Chondrocyte (in vitro differentiated cells): Measurements from ENCODE around the gene MYL3. TPM values are rescaled to one million over a fixed set of nuclear protein-coding genes. Genes with fewer than 3 reads are reported as not detected.

Experiments
- DNase-seq: peaks from one replicate; pipeline ENCODE4 v3.0.0; 2021; ENCODE audit warnings: mixed read lengths, low spot score
- H3K27ac Mint-ChIP-seq: one replicate; pipeline ENCODE4 v1.8.0; 2021; ENCODE audit warnings: mild to moderate bottlenecking, moderate library complexity, mixed read lengths; ENCODE audit not compliant: unreplicated experiment
- H3K27me3 Mint-ChIP-seq: 2 replicates; pipeline ENCODE4 v1.8.0; 2021; ENCODE audit warnings: low read depth, mixed read lengths
- H3K36me3 Mint-ChIP-seq: 2 replicates; pipeline ENCODE4 v1.8.0; 2021; ENCODE audit warnings: low read depth, mixed read lengths
- H3K4me1 Mint-ChIP-seq: 2 replicates; pipeline ENCODE4 v1.8.0; 2021; ENCODE audit warnings: low read depth, mild to moderate bottlenecking, mixed read lengths
- H3K4me3 Mint-ChIP-seq: one replicate; pipeline ENCODE4 v1.8.0; 2021; ENCODE audit warnings: mild to moderate bottlenecking, moderate library complexity, mixed read lengths; ENCODE audit not compliant: unreplicated experiment
- H3K9me3 Mint-ChIP-seq: 2 replicates; pipeline ENCODE4 v1.8.0; 2021; ENCODE audit warnings: low read depth, mixed read lengths
- total RNA-seq: library from RNA; stranded (reverse); gene quantifications from 3 replicates; pipeline ENCODE4 v1.2.1, GENCODE V29; 2021
- TF ChIP-seq, protein P1 (sequence below): fragments of 200-600 bp; sonication (generic); IDR thresholded peaks from 2 replicates; pipeline ENCODE4 v1.5.0; 2021; ENCODE audit warnings: antibody characterized with exemption, mild to moderate bottlenecking, moderate library complexity

Gene MYL3
- total RNA-seq, 1 donor from 2014 or later: 0.22 TPM

DNA sequence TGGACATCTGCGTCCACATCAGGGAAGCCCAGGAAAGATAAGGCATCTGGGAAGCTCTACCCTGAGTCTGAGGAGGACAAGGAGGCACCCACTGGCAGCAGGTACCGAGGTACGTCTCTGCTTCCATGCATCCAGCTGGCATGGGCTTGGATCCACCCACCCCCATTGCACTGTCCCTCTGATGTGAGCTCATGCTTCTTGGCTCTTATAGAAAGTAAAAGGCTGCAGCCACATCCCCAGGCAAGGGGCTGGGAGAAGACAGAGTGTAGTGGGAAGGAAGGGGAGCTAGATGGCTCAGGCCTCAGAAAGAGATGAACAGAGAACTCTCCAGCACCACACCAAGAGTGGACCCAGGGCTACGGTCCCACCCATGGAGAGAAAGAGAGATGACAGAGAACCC, 32.5 kb upstream of the MYL3 start:
- Mint-ChIP-seq H3K36me3 (no peaks in the 10 kb centered on the region), H3K4me1 (peaks cover 28% of the 10 kb centered on the region), H3K27me3 (peaks cover 2% of the 10 kb centered on the region), H3K9me3 (no peaks in the 10 kb centered on the region), H3K4me3 (no peak overlapping the region), H3K27ac (peak overlapping the region; percentile 24)
- peak; percentile 47 for DNase-seq
- TF ChIP-seq, protein P1, sequence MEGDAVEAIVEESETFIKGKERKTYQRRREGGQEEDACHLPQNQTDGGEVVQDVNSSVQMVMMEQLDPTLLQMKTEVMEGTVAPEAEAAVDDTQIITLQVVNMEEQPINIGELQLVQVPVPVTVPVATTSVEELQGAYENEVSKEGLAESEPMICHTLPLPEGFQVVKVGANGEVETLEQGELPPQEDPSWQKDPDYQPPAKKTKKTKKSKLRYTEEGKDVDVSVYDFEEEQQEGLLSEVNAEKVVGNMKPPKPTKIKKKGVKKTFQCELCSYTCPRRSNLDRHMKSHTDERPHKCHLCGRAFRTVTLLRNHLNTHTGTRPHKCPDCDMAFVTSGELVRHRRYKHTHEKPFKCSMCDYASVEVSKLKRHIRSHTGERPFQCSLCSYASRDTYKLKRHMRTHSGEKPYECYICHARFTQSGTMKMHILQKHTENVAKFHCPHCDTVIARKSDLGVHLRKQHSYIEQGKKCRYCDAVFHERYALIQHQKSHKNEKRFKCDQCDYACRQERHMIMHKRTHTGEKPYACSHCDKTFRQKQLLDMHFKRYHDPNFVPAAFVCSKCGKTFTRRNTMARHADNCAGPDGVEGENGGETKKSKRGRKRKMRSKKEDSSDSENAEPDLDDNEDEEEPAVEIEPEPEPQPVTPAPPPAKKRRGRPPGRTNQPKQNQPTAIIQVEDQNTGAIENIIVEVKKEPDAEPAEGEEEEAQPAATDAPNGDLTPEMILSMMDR: no peak

GRCh38 chr3:46895204-46895660, 32.0 kb upstream of the MYL3 start:
- Mint-ChIP-seq H3K36me3 (no peaks in the 10 kb centered on the region), H3K27ac (no peak overlapping the region), H3K27me3 (peaks cover 2% of the 10 kb centered on the region), H3K4me1 (peaks cover 28% of the 10 kb centered on the region), H3K4me3 (no peak overlapping the region), H3K9me3 (no peaks in the 10 kb centered on the region)
- TF ChIP-seq, protein P1: peak; percentile 96
- peak; percentile 79 for DNase-seq

DNA sequence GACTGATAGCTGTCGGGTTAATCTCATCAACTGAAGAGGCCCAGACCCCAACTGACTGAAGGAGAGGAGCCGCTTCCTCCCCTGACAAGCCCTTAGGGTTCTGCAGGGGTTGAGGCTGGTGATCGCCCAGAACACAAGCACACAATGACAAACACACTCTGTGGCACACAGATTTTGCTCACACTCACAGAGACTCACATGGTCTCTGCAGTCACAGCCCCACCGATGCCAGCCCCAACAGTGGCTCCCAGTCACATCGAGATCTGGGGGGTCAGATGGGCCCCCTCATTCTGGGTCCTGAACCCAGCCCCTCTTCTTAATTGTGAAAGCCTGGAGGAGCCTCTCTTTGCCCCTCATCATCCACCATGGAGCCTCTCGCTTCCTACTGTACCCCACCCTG, 31.0 kb upstream of the MYL3 start:
- H3K4me1 Mint-ChIP-seq: peaks cover 25% of the 10 kb centered on the region
- DNase-seq: peak; percentile 60
- H3K27me3 Mint-ChIP-seq: peaks cover 2% of the 10 kb centered on the region
- H3K9me3 Mint-ChIP-seq: no peaks in the 10 kb centered on the region
- no peak overlapping the region for H3K27ac Mint-ChIP-seq
- H3K36me3 Mint-ChIP-seq: no peaks in the 10 kb centered on the region
- H3K4me3 Mint-ChIP-seq: no peak overlapping the region
- TF ChIP-seq, protein P1: no peak

DNA sequence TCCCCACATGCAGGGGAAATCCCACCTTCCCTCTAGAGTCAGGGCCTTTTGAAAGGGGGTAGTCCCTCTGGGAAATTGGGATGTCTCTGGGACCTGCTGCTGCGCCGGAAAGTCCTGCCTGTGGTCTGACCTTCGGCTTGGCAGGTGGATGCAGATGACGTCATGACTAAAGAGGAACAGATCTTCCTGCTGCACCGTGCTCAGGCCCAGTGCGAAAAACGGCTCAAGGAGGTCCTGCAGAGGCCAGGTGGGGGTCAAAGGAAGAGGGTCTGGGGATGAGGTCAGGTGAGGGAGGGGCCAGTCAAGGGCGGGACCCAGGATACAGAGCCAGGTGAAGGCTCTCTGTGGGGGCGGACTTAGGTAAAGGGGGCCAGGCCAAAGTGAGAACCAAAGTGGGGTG, 30.5 kb upstream of the MYL3 start:
- peaks cover 2% of the 10 kb centered on the region for H3K27me3 Mint-ChIP-seq

DNA sequence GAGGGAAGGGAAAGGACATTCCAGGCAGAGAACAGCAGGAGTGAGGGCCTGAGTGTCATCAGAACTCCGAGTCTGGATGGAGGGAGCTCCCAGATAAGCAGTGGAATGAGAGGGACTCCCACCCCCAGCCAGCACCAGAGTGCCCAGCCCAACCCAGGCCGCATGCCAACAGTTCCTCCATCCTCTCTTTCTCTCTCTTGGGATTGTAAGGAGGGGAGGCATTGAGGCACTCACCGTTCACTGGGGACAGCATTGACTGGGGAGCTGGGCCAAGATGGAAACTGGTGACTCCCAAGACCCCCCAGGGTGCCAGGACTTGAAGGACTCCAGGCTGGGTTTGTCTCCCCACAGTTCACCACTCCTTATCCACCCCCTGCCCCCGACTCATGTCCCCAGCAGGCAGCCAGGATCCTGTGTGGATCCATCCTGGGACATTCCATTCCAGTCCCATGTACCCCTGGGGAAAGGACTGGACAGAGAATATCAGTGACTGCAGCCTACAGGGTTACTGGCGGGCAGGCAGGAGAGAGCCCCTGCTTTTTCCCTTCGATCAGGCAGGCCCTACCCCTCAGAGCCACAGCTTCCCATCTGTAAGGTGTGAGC, 30.0 kb upstream of the MYL3 start:
- peak; percentile 49 for DNase-seq
- TF ChIP-seq, protein P1: no peak
- H3K4me1 Mint-ChIP-seq: peaks cover 25% of the 10 kb centered on the region
- peak overlapping the region; percentile 72 for H3K4me3 Mint-ChIP-seq
- peaks cover 2% of the 10 kb centered on the region for H3K27me3 Mint-ChIP-seq
- no peaks in the 10 kb centered on the region for H3K36me3 Mint-ChIP-seq
- no peak overlapping the region for H3K27ac Mint-ChIP-seq
- H3K9me3 Mint-ChIP-seq: no peaks in the 10 kb centered on the region

More for the DNA sequence above, 30.5 kb upstream of the MYL3 start:
- H3K36me3 Mint-ChIP-seq: no peaks in the 10 kb centered on the region
- no peak overlapping the region for H3K4me3 Mint-ChIP-seq
- no peak overlapping the region for H3K27ac Mint-ChIP-seq
- no peaks in the 10 kb centered on the region for H3K9me3 Mint-ChIP-seq
- no peak for DNase-seq
- H3K4me1 Mint-ChIP-seq: peaks cover 25% of the 10 kb centered on the region
- TF ChIP-seq, protein P1: no peak
